BLaER1 (cell line): ENCODE measurements around the gene ABI3.
A peak's percentile ranks its signal among the peaks of the same experiment; 100 is the strongest.
"Not testable (repeated sequence)": the region's sequence is repeated elsewhere in the genome, so short reads cannot be mapped to it uniquely, and the experiment has no call there.

Experiments
- H3K27ac ChIP-seq: shearing (Covaris generic); formaldehyde crosslinking; 2 replicates; pipeline ENCODE4 v1.8.1; 2022
- H3K27me3 ChIP-seq: shearing (Covaris generic); formaldehyde crosslinking; 2 replicates; pipeline ENCODE4 v1.8.1; 2022
- H3K36me3 ChIP-seq: shearing (Covaris generic); formaldehyde crosslinking; 2 replicates; pipeline ENCODE4 v1.8.1; 2022
- H3K4me1 ChIP-seq: shearing (Covaris generic); formaldehyde crosslinking; 2 replicates; pipeline ENCODE4 v1.8.1; 2022
- H3K4me2 ChIP-seq: shearing (Covaris generic); formaldehyde crosslinking; 2 replicates; pipeline ENCODE4 v1.8.1; 2022
- H3K4me3 ChIP-seq: shearing (Covaris generic); formaldehyde crosslinking; 2 replicates; pipeline ENCODE4 v1.8.1; 2022
- H3K9ac ChIP-seq: shearing (Covaris generic); formaldehyde crosslinking; 2 replicates; pipeline ENCODE4 v1.8.1; 2022
- H3K9me3 ChIP-seq: shearing (Covaris generic); formaldehyde crosslinking; 2 replicates; pipeline ENCODE4 v1.8.1; 2022
- H4K20me1 ChIP-seq: shearing (Covaris generic); formaldehyde crosslinking; 2 replicates; pipeline ENCODE4 v1.8.1; 2022
- Cebpa-rat ChIP-seq: shearing (Covaris generic); IDR thresholded peaks from 2 replicates; pipeline ENCODE4 v1.8.1; 2022

The ABI3 gene

DNA sequence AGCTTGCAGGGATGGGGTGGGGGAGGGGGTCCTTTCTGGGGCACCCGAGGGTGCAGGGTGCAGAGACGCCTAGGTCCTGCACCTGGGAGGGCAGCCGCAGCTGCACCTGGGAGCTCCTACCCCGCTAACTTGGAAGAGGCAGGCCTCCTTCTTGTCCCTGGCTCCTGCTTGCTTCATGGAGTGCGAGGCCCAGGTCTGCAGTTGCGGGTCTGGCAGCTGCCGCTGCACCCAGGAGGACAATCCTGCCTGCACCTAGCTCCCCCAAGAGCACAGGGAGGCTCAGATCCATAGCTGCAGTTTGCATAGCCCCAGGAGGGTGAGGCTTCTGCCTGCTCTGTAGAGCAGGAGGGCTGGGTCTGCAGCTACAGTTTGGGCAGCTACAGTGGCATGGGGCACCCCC is 26.7 kb upstream of the ABI3 start:
- Histone ChIP-seq H3K36me3 (no peaks in the 10 kb centered on the region), H3K27me3 (no peaks in the 10 kb centered on the region), H3K4me1 (no peaks in the 10 kb centered on the region), H4K20me1 (no peaks in the 10 kb centered on the region), H3K27ac (no peak overlapping the region), H3K9ac (no peak overlapping the region), H3K4me2 (no peak overlapping the region), H3K4me3 (no peak overlapping the region), H3K9me3 (peaks cover 53% of the 10 kb centered on the region)
- no peak for TF ChIP-seq Cebpa-rat

DNA sequence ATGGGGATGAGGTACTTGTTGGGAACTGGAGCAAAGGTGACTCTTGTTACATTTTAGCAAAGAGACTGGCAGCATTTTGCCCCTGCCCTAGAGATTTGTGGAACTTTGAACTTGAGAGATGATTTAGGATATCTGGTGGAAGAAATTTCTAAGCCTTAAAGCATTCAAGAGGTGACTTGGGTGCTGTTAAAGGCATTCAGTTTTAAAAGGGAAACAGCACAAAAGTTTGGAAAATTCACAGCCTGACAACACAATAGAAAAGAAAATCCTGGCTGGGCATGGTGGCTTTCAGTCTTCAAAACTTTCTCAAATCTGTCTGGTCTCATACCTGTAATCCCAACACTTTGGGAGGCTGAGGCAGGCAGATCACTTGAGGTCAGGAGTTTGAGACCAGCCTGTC is 26.0 kb upstream of the ABI3 start:
- H3K27ac ChIP-seq, H4K20me1 ChIP-seq, H3K4me3 ChIP-seq, H3K36me3 ChIP-seq, H3K27me3 ChIP-seq, H3K9ac ChIP-seq, H3K4me1 ChIP-seq, H3K4me2 ChIP-seq: not testable (repeated sequence)
- peaks cover 52% of the 10 kb centered on the region for H3K9me3 ChIP-seq

DNA sequence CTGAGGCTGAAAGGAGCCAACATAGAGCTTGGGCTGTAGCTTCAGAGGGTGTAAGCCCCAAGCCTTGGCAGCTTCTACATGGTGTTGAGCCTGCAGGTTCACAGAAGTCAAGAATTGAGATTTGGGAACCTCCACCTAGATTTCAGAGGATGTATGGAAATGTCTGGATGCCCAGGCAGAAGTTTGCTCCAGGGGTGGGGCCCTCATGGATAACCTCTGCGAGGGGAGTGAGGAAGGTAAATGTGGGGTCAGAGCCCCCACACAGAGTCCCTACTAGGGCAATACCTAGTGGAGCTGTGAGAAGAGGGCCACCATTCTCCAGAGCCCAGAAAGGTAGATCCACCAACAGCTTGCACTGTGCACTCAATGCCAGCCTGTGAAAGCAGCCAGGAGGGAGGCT is 25.1 kb upstream of the ABI3 start:
- not testable (repeated sequence) for H4K20me1 ChIP-seq, H3K4me1 ChIP-seq, H3K27ac ChIP-seq, H3K27me3 ChIP-seq, H3K36me3 ChIP-seq, H3K4me2 ChIP-seq, H3K9ac ChIP-seq
- peak overlapping the region; percentile 11; the same call in 1 of the 2 replicates for H3K4me3 ChIP-seq
- H3K9me3 ChIP-seq = peaks cover 52% of the 10 kb centered on the region

DNA sequence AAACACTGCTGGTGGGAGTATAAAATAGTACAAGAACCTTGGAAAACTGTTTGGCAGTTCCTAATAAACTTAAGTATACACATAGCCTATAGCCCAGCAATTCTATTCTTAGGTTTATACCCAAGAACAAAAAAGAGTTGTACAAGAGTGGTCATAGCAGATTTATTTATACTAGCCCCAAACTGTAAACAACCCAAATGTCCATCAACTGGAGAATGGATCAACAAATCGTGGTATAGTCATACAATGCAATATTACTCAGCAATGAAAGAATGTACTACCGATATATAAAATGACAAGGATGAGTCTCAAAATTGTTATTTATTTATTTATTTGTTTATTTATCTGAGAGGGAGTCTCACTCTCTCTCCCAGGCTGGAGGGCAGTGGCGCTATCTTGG is 23.2 kb upstream of the ABI3 start:
- H3K4me3 ChIP-seq = no peak overlapping the region
- H3K9me3 ChIP-seq = peaks cover 49% of the 10 kb centered on the region
- no peaks in the 10 kb centered on the region for H4K20me1 ChIP-seq
- H3K36me3 ChIP-seq = no peaks in the 10 kb centered on the region
- no peak overlapping the region for H3K4me2 ChIP-seq
- H3K27ac ChIP-seq = no peak overlapping the region
- no peak overlapping the region for H3K9ac ChIP-seq
- peaks cover 8% of the 10 kb centered on the region for H3K4me1 ChIP-seq
- no peaks in the 10 kb centered on the region for H3K27me3 ChIP-seq
- TF ChIP-seq Cebpa-rat = no peak

DNA sequence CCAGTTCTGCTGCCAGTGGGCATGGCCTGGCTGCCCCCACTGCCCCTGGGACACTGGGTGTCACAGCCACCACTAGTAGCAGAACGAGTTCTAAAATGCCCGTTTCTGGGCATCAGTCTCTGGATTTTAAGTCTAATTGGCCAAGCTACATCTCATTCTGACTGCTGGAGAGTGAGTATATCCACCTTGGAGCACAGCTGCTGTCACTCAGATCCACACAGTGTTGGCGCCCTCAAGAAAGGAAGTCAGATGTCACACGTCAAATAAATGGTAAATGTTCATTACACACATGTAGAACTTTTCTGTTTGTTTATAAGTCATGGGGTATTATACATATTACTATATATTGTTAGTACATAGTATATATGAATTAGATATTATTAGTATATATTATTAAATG is 19.6 kb upstream of the ABI3 start:
- no peak overlapping the region for H3K4me3 ChIP-seq
- TF ChIP-seq Cebpa-rat = no peak
- no peak overlapping the region for H3K27ac ChIP-seq
- H3K9me3 ChIP-seq = peaks cover 13% of the 10 kb centered on the region
- no peak overlapping the region for H3K9ac ChIP-seq
- H3K4me1 ChIP-seq = peaks cover 28% of the 10 kb centered on the region
- no peaks in the 10 kb centered on the region for H4K20me1 ChIP-seq
- peak overlapping the region; percentile 51 for H3K4me2 ChIP-seq
- H3K36me3 ChIP-seq = no peaks in the 10 kb centered on the region
- H3K27me3 ChIP-seq = no peaks in the 10 kb centered on the region

GRCh38 chr17:49191409-49191916 is 19.0 kb upstream of the ABI3 start:
- Histone ChIP-seq H3K9ac (peak overlapping the region; percentile 98), H3K27ac (peak overlapping the region; percentile 100), H4K20me1 (no peaks in the 10 kb centered on the region)

DNA sequence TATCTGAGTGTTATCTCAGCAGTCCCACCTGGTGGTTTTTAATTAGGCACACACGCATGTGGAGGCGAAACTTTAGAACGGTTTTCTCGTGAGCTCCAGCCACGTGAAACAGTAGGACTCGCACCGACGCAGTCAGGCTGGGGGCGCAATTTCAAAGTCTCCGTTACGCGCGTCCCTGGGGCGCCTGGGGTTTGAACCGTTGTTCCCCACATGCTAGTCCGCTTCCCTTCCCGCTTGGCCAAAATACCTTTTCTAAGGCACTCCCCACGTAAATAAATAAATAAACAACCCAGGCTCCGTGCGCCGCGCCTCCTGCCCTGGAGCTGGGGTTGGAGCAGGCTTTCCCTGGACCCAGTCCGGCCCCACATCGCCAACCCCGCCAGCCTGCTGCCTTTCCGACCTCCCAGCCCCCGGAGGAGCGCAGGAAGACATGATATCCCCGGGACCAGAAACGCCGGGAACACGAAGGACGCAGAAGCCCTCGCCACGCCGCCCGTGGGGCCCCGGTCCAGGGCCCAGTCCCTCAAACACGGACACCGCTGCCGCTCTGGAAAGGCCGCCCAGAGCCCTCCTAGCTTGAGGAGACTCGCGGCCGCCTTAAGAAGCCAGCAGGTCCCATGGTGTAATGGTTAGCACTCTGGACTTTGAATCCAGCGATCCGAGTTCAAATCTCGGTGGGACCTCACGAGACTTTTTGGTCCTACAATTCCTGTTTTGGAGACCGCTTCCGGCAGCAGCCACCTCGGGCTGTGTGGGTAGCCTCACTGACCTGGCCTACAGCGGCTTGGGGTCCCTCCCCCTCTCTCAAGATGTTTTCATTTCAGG is 18.4 kb upstream of the ABI3 start:
- no peak for TF ChIP-seq Cebpa-rat
- Histone ChIP-seq H3K9me3 (0 out of 2 replicates have a peak, but pooled peaks cover under 1% of the 10 kb centered on the region), H3K4me1 (peaks cover 28% of the 10 kb centered on the region), H3K36me3 (no peaks in the 10 kb centered on the region), H4K20me1 (no peaks in the 10 kb centered on the region), H3K4me3 (peak overlapping the region; percentile 88), H3K27me3 (no peaks in the 10 kb centered on the region), H3K4me2 (peak overlapping the region; percentile 87), H3K27ac (peak overlapping the region; percentile 100), H3K9ac (peak overlapping the region; percentile 98)

More at GRCh38 chr17:49191409-49191916, 19.0 kb upstream of the ABI3 start:
- Histone ChIP-seq H3K4me3 (peak overlapping the region; percentile 88), H3K4me1 (peaks cover 28% of the 10 kb centered on the region), H3K27me3 (no peaks in the 10 kb centered on the region), H3K4me2 (peak overlapping the region; percentile 87), H3K36me3 (no peaks in the 10 kb centered on the region), H3K9me3 (peaks cover 7% of the 10 kb centered on the region)
- TF ChIP-seq Cebpa-rat = no peak

- H3K9me3 ChIP-seq = no peaks in the 10 kb centered on the region
- H3K9ac ChIP-seq = peak overlapping the region; percentile 73
- peaks cover 28% of the 10 kb centered on the region for H3K4me1 ChIP-seq
- peak overlapping the region; percentile 88 for H3K4me3 ChIP-seq
- H4K20me1 ChIP-seq = no peaks in the 10 kb centered on the region
- peak overlapping the region; percentile 89 for H3K4me2 ChIP-seq
- no peaks in the 10 kb centered on the region for H3K36me3 ChIP-seq
- H3K27ac ChIP-seq = peak overlapping the region; percentile 100
- H3K27me3 ChIP-seq = no peaks in the 10 kb centered on the region
- TF ChIP-seq Cebpa-rat = no peak
Observed at GRCh38 chr17:49193513-49194296, 16.8 kb upstream of the ABI3 start.

DNA sequence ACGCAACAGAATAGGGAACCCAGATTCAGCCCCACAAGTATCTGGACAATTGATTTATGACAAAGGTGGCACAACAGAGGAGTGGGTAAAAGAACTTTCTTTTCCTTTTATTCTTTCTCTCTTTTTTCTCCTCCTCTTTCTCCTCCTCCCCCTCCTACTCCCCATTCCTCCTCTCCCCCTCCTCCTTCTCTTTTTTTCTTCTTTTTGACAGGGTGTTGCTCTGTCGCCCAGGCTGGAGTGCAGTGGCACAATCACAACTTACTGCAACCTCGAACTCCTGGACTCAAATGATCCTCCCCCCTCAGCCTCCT is 16.3 kb upstream of the ABI3 start:
- Histone ChIP-seq H4K20me1 (no peaks in the 10 kb centered on the region), H3K27ac (no peak overlapping the region), H3K4me2 (peak overlapping the region; percentile 89), H3K4me1 (peaks cover 28% of the 10 kb centered on the region), H3K9me3 (no peaks in the 10 kb centered on the region), H3K36me3 (no peaks in the 10 kb centered on the region), H3K27me3 (no peaks in the 10 kb centered on the region), H3K9ac (no peak overlapping the region; the same call in 1 of the 2 replicates), H3K4me3 (peak overlapping the region; percentile 88; the same call in 1 of the 2 replicates)
- TF ChIP-seq Cebpa-rat = no peak

- H3K27ac ChIP-seq = no peak overlapping the region
- H3K4me2 ChIP-seq = no peak overlapping the region
- no peak for TF ChIP-seq Cebpa-rat
- no peaks in the 10 kb centered on the region for H3K36me3 ChIP-seq
- no peaks in the 10 kb centered on the region for H4K20me1 ChIP-seq
- no peak overlapping the region for H3K9ac ChIP-seq
- no peaks in the 10 kb centered on the region for H3K27me3 ChIP-seq
- no peak overlapping the region for H3K4me3 ChIP-seq
- H3K9me3 ChIP-seq = no peaks in the 10 kb centered on the region
- H3K4me1 ChIP-seq = peaks cover 28% of the 10 kb centered on the region
Observed at GRCh38 chr17:49195751-49196150, 14.8 kb upstream of the ABI3 start.
